RWPE2 (cell line): ENCODE results near the gene FBXO34.

Source experiments
- ATAC-seq: fragments of 200-7000 bp; cut with Tn5 transposase; 3 replicates; pipeline ENCODE4 v1.9.1; 2021; ENCODE audit warnings: low read depth
- DNase-seq: peaks from one replicate; pipeline ENCODE4 v3.0.0-alpha.2; 2020; ENCODE audit warnings: low spot score
- H3K27ac ChIP-seq: fragments of 450-650 bp; 2 replicates; pipeline ENCODE4 v1.5.1; 2017; ENCODE audit warnings: mild to moderate bottlenecking; ENCODE audit not compliant: poor library complexity, severe bottlenecking
- H3K27me3 ChIP-seq: fragments of 250-450 bp; sonication (Bioruptor Pico); 2 replicates; pipeline ENCODE4 v1.5.1; 2021; ENCODE audit warnings: mild to moderate bottlenecking, moderate library complexity; ENCODE audit not compliant: insufficient read depth, poor library complexity, severe bottlenecking
- H3K36me3 ChIP-seq: fragments of 250-450 bp; sonication (Bioruptor Pico); 2 replicates; pipeline ENCODE4 v1.5.1; 2020; ENCODE audit warnings: low read depth, mild to moderate bottlenecking, moderate library complexity
- H3K4me1 ChIP-seq: fragments of 250-450 bp; sonication (Bioruptor Pico); 2 replicates; pipeline ENCODE4 v1.5.1; 2021; ENCODE audit warnings: mild to moderate bottlenecking, moderate library complexity; ENCODE audit not compliant: insufficient read depth, poor library complexity, severe bottlenecking
- H3K4me3 ChIP-seq: fragments of 250-450 bp; sonication (Bioruptor Pico); 2 replicates; pipeline ENCODE4 v1.5.1; 2021; ENCODE audit warnings: mild to moderate bottlenecking, moderate library complexity; ENCODE audit not compliant: severe bottlenecking
- H3K9me3 ChIP-seq: fragments of 250-450 bp; sonication (Bioruptor Pico); 2 replicates; pipeline ENCODE4 v1.5.1; 2021; ENCODE audit warnings: mild to moderate bottlenecking, moderate library complexity; ENCODE audit not compliant: severe bottlenecking
- TF ChIP-seq, protein P1 (sequence below): fragments of 450-650 bp; IDR thresholded peaks from one replicate; pipeline ENCODE4 v1.5.1; 2017; ENCODE audit warnings: mild to moderate bottlenecking, moderate library complexity; ENCODE audit not compliant: poor library complexity, severe bottlenecking

Gene FBXO34

DNA sequence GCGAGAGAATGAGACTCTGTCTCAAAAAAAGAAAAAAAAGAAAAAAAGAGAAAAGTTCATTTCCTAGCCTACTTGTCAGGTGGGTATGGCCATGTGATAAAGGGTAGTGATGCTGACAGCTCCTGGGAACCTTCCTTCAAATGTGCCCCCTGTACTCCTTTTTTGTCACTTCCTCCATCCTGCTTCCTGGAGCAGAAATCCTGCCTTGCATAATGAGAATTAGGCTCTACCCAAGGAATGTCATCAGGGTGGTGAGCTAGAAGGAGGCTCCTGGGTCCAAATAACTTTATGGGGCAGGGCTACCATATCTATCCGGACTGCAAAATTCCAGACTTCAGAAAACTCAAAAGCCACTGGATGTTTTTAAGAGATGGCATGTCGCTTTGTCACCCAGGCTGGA is 27.8 kb upstream of the FBXO34 start:
- Histone ChIP-seq H3K27me3 (no peaks in the 10 kb centered on the region), H3K4me1 (no peaks in the 10 kb centered on the region), H3K36me3 (no peaks in the 10 kb centered on the region), H3K9me3 (no peaks in the 10 kb centered on the region), H3K27ac (no peak overlapping the region), H3K4me3 (no peak overlapping the region)
- DNase-seq (no peak), ATAC-seq (no peak)
- TF ChIP-seq, protein P1, sequence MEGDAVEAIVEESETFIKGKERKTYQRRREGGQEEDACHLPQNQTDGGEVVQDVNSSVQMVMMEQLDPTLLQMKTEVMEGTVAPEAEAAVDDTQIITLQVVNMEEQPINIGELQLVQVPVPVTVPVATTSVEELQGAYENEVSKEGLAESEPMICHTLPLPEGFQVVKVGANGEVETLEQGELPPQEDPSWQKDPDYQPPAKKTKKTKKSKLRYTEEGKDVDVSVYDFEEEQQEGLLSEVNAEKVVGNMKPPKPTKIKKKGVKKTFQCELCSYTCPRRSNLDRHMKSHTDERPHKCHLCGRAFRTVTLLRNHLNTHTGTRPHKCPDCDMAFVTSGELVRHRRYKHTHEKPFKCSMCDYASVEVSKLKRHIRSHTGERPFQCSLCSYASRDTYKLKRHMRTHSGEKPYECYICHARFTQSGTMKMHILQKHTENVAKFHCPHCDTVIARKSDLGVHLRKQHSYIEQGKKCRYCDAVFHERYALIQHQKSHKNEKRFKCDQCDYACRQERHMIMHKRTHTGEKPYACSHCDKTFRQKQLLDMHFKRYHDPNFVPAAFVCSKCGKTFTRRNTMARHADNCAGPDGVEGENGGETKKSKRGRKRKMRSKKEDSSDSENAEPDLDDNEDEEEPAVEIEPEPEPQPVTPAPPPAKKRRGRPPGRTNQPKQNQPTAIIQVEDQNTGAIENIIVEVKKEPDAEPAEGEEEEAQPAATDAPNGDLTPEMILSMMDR = no peak

DNA sequence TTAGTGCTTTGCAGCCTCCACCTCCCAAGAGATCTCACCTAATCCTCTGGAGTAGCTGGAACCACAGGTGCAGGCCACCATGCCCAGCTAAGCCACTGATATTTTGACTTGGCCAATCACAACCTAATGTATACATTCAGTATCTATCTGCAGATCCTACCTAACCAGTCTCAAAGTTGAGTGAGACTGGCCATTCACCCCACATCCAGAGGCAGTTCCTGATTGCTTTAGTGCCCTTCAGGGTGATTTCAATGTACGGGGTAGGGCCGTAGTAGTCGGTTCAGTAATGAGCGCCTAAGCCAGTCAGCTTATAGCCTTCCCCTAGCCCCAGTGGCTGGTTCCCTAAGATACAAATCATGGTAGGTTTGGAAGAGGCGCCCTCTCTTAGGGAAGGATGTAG is 27.4 kb upstream of the FBXO34 start:
- ATAC-seq (no peak), DNase-seq (no peak)
- H3K27ac ChIP-seq = no peak overlapping the region
- H3K27me3 ChIP-seq = no peaks in the 10 kb centered on the region
- H3K4me3 ChIP-seq = no peak overlapping the region
- no peaks in the 10 kb centered on the region for H3K4me1 ChIP-seq
- TF ChIP-seq, protein P1 = no peak
- H3K9me3 ChIP-seq = no peaks in the 10 kb centered on the region
- no peaks in the 10 kb centered on the region for H3K36me3 ChIP-seq

DNA sequence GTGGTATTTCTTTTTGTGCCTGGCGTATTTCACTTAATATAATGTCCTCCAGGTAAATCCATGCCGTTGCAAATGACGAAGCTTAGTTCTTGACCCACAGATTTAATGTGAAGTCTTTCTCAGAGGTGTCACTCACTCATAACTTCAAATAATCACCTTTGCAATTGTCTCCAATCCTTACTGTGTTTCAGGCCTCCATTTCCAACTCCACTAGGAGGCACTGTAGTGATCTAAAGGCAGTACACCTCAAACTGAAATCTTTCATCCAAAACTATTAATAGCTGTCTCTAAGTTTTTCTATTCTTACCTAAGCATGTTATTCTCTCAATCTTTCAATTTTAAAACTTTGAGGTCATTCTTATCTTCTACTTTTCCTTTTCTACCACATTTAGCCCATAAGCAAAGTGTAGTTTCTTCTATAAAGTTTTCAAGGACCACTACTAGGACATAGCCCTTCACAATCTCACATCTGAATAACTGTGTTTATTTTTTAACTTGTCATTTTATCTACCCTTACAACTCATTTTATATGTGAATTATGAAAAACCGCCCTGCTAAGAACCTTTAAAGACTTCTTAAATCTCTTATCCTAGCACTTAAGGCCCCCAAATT is 25.5 kb upstream of the FBXO34 start:
- no peaks in the 10 kb centered on the region for H3K36me3 ChIP-seq
- DNase-seq (no peak), ATAC-seq (no peak)
- TF ChIP-seq, protein P1 = peak; percentile 68
- no peaks in the 10 kb centered on the region for H3K4me1 ChIP-seq
- H3K27me3 ChIP-seq = no peaks in the 10 kb centered on the region
- no peak overlapping the region for H3K4me3 ChIP-seq
- no peaks in the 10 kb centered on the region for H3K9me3 ChIP-seq
- no peak overlapping the region for H3K27ac ChIP-seq

- Histone ChIP-seq H3K9me3 (no peaks in the 10 kb centered on the region), H3K27me3 (no peaks in the 10 kb centered on the region), H3K4me1 (no peaks in the 10 kb centered on the region), H3K27ac (no peak overlapping the region), H3K36me3 (no peaks in the 10 kb centered on the region), H3K4me3 (no peak overlapping the region)
- ATAC-seq (no peak), DNase-seq (no peak)
- TF ChIP-seq, protein P1 = no peak
Measured at GRCh38 chr14:55248411-55248810, 22.8 kb upstream of the FBXO34 start.

DNA sequence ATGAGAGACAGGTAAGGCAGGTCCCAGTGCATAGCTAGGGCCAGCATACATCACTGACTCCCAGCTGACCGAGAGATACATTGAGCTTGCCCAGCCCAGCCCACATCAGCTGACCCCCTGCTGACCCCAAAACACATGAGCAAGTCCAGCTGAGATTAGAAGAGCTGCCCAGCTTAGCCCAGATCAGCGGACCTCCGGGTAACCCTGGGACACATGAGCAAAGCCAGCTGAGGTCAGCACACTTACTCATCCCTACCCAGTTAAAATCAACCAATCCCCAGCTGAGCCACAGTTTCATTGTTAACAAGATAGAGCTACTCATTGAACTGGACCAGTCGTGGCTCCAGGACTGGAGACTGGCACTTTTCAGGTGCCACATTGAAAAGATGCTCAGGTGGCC is 21.8 kb upstream of the FBXO34 start:
- no peaks in the 10 kb centered on the region for H3K36me3 ChIP-seq
- no peak overlapping the region for H3K27ac ChIP-seq
- TF ChIP-seq, protein P1 = no peak
- no peak overlapping the region for H3K4me3 ChIP-seq
- DNase-seq (no peak), ATAC-seq (peak; percentile 14; the same call in 1 of the 3 replicates)
- no peaks in the 10 kb centered on the region for H3K4me1 ChIP-seq
- no peaks in the 10 kb centered on the region for H3K9me3 ChIP-seq
- H3K27me3 ChIP-seq = no peaks in the 10 kb centered on the region
